ENCODE results near the gene LCK.

The LCK gene

DNA sequence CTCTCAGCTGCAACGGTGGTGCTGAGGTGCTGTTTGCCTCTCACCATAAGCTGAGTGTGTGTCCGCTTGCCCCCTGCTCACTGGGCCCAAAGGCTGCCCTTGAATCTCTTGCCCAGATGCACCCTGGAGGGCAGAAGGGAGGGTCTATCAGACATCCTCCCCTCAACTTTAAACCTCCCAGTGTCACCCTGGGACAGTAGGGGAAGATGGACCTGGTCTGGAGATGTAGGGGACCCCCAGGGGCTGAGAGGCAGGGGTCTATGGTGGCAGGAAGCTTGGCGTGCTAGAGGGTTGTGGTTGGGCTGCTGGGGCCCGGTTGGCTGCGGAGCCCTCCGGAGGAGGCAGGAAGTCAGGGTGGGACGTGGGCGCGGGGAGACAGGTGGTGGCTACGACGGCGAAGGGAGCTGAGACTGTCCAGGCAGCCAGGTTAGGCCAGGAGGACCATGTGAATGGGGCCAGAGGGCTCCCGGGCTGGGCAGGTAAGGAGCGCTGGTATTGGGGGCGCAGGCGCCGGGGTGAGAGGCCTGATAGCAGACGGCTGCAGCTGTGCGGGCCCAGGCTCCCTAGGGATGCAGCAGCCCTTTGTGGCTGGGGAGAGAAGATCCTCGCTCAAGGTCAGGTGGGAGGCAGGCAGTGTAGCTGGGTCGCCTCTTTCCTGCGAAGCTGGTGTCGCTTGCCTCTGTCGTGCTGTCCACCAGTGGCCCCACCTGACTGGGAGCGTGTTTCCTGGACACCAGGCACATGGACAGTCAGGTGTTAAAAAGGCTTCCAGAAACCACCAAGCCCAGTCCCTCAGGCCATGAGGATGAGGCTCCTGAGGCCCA lies at the start of gene LCK:
LCK (plus strand) TSS at position 373 of the 824 bp plus-strand sequence. CDS start 23,065 bp downstream, outside the sequence.
- DNase-seq: peak; percentile 85

DNA sequence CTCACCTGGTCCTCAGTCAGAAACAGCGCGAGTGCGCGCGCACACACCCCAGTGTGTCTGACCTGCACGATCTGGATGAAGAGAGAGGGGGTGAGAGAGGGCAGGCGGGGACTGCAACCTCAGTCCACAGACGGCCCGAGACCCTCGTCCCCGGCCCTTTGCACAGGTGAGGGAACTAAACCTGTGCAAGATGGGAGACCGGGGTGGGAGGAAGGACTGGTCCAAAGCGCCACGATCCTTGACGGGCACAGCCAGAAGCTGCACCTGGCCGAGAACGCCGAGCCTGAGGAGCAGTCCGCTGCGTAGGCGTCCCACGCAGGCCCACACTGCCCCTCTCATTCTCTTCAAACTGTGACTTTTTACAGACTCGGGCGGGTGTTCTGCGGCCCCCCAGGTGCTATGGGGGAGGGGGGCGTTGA lies 46.1 kb upstream of the LCK start:
- DNase-seq: no peak

DNA sequence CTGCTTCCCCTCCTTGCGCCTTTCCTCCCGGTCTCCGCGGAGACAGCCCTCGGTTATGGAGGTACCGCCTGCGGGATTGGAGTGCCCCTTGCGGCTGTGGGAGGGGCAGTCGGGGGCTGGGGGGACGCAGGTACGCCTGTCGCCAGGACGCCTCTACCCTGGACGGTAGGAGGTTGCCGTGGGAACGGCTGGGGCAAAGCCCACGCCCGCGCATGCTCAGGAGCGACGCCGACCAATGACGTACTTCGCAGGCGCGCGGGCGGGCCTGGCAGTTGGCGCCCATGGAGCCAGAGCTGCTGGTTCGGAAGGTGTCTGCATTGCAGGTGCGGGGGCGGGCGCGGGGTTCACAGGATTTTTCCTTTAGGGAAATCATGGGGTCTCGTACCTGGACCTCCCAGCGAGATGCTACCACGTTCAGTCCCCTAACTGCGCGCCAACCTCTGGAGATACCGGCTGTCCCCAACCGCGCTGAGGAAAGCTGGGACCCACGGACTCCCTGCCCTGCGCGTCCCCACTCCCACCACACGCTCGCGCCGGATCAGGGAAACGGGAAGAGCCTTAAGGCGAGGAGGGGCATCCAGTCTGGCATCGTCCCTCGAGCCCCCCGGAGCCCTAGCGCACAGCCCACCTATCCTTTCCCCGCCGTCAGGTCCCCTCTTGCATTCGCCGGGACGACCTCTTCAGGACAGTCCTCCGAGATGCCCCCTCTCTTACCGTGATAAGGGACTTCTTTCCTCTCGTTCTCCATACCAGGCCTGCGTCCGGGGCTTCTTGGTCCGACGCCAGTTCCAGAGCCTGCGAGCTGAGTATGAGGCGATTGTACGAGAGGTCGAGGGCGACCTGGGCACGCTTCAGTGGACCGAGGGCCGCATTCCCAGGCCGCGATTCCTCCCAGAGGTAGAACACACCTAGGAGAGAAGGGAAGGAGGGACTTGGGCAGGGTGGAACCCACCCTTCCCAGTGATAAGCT lies 45.4 kb upstream of the LCK start, which contains the start of gene IQCC:
IQCC (plus strand) TSS at position 271 of the 970 bp plus-strand sequence; CDS start at position 282, 11 bp downstream.
- DNase-seq: peak; percentile 91

DNA sequence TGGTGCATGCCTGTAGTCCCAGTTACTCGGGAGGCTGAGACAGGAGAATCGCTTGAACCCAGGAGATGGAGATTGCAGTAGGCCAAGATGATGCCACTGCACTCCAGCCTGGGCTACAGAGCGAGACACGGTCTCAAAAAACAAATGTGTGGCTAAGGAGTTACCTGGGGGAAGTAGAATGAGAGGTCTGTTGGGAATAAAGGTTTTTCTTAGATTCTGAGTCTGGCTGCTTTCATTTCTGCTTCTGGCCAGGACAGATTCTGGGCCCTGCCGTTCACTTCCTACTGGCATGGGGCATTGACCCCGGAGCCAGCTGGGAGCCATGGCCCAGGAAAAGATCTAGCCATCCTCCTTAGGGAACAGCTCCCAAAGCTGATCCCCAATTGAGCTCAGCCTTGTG lies 42.6 kb upstream of the LCK start:
- no peak for DNase-seq

DNA sequence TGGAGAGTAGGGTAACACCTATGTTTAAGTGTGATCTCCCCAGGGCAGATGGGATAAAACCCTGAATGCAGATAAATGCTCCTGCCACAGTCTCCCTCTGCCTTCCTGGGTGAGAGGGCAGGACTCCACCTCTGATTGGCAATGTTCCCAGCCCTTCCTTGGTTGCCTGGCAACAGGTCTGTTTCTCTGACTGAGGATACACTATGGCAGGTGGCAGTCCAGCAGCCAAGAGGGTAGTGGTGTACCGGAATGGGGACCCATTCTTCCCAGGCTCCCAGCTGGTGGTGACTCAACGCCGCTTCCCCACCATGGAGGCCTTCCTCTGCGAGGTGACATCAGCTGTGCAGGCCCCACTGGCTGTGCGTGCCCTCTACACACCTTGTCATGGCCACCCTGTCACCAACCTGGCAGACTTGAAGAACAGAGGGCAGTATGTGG lies 42.2 kb upstream of the LCK start, which contains the start of gene DCDC2B:
DCDC2B (plus strand) TSS at position 199 of the 438 bp plus-strand sequence; CDS start at position 204, 5 bp downstream.
- no peak for DNase-seq

DNA sequence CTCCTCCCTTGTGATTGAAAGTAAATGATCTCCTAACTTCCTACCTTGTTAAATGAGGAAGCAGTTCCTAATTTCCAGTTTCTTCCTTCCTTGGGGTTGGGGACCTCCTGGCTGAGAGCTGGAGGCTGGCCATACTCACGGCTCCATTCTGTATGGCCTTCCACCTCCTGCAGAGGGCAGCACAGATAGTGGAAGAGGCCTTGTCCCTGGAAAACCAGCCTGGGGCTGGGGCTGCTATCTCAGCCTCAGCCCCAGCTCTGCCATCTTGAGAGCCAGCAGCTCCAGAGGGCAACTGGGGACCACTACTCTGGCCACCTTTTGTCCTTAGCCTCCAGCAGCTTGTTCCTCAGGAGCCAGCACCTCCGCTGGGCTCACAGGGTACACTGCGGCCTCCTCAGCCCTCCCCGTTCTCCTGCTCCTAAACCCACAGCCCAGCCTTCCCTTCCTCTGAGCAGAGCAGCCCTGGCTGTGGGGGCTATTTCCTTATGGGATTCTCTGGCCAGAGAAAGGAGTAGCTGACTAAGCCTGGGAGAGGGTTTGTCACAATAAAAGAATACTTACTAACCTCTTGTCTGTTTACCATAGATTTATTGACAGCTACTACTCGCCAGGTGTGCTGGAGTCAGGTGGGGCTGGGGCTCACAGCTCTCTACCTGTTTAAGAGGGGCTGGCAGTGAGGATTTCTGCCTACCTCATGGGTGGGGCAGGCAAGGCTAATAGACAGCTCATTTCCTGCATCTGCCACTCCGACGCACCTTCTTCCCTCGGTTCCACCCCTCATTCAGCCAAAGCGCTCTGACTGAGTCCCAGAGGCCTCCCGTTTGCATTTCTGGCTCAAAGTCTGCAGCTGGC lies 35.2 kb upstream of the LCK start:
- peak; percentile 71 for DNase-seq

DNA sequence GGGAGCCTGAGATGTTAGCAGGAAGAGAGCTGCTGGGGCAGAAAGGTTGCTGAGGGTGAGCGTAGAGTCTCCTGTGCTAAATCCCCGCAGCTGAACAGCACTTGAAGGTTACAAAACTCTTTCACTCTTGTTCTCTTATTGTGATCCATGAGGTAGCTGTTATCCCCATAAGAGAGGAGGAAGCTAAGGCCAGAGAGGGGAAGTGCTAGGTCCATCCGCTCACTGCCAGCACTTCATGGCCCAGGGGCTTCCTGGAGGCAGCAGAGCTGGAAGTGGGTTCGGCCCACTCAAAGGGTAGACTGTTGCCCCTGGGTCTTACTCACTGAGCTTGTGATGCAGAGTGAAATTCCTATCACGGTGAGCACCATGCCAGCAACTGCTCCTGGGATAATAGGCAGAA lies 34.5 kb upstream of the LCK start:
- DNase-seq: no peak

DNA sequence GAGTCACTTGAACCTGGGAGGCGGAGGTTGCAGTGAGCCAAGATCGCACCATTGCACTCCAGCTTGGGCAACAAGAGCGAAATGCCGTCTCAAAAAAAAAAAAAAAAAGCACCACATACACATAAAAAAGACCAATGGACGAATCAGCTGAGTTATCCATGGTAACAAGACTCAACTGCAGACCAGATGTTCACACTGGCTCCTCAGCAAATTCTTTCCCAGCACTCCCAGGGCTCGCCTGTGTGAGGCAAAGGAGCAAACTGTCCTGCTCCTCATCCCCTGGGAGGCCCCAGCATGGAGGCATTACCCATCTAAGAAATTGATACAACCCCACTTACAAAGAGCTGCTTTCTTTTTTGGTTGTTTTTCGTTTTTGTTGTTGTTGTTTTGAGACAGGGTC lies 32.0 kb upstream of the LCK start:
- no peak for DNase-seq

DNA sequence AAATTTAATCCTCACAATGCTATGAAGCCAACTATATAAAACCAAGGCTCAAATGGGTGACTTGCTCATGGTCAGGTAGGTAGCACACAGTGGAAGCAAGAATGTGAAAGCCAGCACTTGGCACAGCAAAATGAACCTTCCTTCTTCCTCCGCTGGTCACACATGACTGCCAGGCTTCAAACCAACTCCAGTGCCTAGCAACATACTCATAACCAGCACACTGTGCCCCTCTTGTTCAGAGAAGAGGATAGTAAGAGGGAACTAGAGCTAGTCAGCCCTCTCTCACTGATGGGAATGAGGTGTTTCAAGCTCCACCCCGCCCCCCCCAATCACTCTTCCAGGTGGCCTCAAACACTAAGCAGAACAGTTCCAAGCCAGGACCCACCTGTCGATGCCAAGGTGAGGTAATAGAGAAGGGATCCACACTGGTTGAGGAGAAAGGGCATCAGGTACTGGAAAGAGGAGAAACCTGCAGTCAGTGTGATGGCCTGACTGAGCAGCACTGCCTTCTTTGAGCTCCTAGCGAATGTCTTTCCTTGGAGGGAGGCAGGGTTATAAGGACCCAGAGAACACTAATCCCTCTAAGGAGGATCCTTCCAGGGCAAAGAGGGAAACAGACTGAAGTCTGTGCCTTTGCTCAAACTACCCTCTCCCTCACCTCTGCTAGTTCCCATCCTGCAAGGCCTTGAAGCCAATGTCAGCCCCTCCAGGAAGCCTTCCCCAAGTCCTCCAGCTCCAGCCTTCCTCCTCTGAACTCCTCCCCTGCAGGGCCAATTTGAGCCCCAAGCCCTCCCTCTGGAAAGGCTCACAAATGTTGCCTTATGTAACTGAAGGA lies 30.1 kb upstream of the LCK start:
- DNase-seq: no peak

DNA sequence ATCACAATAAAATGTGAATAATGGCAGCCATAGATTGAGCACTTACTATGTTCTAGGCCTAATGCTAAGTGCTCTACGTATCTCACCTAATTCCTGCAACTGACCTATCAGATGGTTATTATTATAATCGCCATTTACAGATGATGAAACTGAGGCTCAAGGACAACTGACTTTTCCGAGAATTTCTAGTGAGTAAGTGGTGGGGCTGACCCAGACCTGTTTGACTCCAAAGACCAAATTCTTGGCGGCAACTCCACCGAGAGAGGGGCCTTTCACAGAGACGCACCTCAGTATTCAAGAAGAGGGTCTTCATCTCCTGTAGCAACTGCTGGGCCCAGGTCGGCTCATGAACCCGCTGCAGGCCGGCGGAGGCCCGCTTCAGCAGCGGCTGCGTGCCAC lies 29.5 kb upstream of the LCK start:
- DNase-seq: no peak

DNA sequence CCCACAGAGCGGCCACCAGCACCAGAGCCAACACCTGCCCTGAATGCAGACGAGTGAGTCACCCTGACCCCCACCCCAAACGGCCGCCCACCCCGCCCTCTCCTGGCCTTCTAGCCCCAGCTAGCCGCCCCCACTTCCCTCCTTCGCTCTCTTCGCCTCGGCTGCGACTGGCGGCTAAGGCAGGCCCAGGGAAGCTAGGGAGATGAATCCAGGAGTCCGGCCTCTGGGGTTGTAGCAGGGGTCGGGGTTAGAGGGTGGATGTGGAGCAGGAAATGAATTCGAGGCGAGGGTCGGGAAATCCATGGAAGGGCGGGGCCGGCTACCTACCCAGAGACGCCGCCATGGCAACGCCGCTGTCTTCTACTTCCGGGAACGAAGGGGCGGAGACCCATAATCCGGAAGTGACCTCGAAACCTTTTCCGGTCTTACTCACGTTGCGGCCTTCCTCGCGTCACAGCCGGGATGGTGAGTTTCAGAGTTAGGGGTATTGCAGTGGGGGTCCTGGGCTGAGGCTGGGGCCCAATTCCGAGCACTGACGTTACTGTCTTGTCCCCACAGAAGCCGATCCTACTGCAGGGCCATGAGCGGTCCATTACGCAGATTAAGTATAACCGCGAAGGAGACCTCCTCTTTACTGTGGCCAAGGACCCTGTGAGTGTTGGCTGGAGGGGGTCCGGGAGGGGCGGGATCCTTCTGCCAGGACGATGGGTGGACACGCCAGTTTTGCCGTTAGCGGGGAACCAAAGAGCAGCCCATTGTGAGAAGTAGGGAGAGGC lies 28.9 kb upstream of the LCK start, which contains the start of the genes EIF3I and TMEM234:
EIF3I (plus strand) TSS at position 428 of the 776 bp plus-strand sequence; CDS start at position 463, 35 bp downstream.
TMEM234 (minus strand) TSS at position 374 of the 776 bp plus-strand sequence; CDS start at position 343, 31 bp downstream.
- peak; percentile 93 for DNase-seq

DNA sequence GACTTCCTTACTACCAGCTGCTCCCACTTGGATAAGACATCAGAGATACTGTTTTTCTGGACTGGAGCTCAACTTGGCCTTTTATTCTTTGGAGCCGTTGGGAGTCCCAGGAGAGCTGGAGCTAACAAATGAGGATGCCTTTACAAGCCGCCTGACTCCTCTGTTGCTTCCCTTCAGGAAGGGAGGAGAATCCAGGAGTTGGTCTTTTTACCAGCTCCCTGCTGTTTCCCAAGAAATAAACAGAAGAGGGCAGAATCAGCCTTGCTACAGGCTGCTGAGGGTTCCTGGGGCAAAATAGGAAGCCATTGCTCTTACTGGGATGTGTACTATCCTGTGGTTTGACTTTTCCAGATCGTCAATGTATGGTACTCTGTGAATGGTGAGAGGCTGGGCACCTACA lies 27.4 kb upstream of the LCK start:
- DNase-seq: no peak

DNA sequence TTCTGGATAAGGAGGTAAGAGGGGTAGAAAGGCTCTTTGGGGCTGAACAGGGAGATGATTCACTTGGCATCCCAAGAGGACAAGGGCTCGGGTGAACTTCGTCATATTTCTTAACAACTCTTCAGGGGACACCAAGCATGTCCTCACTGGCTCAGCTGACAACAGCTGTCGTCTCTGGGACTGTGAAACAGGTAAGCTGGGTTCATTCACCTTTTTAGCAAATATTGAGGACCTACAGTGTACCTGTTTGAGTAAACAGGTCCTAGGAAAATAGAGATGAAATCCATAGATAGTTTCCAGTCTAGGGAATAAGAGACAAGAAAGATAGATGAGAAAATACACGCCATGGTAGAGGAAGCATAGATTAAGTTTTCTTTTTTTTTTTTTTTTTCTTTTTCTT lies 26.8 kb upstream of the LCK start:
- DNase-seq: no peak

DNA sequence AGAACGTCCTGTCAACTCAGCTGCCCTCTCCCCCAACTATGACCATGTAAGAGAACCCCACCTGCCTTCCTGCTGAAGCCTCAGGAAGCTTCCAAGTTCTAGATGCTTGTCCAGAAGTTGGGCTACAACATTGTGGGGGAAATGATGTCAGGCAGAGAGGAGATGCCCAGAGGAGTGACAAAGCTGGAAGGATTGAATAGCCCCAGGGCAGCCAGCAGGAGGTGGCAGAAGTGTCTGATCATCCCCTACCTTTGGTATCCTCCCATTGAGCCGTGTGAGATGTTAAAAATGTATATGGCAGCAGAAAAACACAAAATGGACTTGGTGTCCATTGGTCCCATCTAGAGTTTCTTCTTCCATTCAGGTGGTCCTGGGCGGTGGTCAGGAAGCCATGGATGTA lies 22.3 kb upstream of the LCK start:
- no peak for DNase-seq

DNA sequence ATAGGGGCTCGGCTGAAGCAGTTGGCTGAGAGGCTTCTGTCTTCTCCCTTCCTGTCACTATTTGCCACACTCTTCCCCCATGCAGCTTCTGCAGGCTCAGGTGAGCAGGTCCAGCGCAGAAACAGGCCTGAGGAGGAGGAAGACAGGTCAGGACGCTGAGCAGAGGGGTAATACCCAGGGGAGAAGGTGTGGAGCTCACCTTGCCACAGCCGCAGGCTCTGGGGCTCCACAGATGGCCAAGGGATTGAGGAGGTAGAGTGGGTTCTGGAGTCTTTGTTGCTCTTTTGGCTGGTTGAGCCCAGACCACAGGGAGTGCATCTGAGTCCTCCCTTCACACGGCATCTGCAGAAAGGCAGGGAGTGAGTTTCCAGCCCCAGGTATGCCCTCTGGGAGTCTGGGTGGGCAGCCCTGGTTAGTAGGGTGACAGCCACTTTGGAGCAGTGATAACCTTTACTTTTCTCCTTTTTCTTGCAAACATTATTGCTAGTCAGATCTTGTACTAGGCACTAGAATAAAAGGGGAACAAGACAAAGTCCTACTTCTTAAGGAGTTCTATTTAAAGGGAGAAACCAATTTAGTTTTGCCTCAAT lies 19.1 kb upstream of the LCK start:
- DNase-seq: no peak

DNA sequence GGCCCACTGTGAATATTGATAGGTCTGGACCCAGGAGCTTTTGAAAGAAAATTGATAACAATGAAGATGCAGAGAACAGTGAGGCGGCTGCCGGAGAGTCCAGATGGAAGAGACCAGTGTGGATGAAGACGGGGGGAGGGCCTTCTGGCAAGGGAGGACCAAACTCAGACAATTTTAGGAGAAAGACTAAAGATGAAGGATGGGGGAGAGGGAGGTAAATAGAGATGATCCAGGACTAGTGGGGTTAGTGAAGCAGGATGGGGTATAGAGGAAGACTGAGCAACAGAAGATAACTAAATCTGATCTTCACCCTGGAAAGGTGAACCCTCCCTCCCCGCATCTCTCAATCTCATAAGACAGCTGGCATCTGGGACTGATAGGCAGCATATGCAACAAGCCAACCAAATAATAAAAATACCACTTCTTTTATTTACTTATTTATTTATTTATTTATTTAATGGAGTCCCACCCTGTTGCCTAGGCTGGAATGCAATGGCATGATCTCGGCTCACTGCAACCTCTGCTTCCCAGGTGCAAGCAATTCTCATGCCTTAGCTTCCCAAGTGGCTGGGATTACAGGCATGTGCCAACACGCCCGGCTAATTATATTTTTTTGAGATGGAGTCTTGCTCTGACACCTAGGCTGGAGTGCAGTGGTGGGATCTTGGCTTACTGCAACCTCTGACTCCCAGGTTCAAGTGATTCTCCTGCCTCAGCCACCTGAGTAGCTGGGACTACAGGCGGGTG lies 18.3 kb upstream of the LCK start:
- DNase-seq: no peak

DNA sequence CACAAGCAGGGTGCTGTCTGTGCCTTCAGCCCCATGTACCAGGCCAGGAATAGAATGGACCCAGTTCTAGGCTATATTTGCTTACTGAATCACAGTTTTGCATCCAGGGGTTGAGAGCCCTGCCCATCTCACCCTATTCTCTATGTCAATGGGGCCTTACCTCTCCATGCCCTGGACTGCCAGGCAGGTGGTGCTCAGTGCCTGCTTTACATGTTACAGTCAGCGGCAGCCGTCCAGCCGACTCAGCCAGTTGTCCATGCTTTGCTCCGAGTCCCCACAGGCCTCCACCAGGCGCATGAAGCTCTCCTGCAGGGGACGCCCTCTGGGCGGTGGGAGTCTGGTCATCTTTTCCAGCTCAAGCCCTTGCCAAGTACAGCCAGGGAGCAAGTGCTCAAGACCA lies 16.3 kb upstream of the LCK start:
- DNase-seq: no peak

DNA sequence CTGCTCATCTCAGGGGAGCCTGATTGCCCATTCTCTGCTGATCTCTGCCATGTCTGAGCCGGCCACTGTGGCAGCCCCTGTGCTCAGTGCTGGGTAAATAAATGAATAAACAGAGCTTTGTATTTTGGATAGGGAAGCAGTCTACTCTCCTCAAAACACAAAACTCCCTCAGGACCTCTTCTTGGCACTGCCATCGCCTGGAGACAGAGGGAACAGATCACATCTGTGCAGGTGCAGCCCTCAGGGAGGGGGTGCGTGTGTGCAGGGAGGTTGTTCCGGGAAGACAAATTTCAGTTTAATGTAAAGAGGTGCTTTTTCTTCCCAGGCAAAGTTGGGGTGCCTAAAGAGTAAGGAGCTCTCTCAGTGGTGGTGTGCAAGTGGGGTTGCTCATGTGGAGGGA lies 11.7 kb upstream of the LCK start:
- DNase-seq: no peak

DNA sequence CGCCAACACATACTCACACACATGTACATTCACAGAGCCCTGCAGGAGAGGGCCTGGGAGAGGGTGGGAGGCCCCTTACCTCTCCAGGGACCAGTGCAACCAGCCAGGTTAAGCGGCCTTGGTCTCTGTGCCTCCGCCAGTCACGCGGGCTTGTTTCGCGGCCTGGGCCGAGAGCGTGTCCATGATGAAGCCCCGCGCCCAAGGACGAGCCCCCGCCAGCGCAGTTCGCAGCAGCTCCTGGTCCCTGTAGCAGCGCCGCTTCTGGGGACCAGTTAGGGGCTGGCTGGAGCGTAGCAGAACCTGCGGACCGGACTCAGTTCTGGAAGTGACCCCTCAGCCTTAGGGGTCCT lies 11.3 kb upstream of the LCK start:
- DNase-seq: no peak
